ENCODE measurements around the gene FAM114A1.
A peak's percentile ranks its signal among the peaks of the same experiment; 100 is the strongest.

The FAM114A1 gene

DNA sequence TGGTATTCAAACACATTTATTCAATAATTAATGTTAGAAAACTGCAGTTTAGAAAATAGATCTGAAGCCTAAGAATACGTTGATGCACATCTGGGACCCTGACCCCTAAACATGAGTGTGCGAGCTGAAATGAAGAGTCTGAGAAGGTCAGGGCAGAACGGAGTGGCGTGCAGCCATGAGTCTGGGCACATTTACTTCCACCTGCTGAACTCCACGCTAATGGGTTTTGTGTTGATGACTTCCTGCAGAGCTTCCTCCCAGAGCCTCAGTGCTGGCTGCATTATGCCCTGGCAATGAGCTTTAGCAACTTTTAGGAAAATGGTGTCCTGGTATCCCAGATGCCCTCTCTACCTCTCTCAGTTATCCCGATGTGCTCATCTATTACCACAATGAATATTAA lies 53.1 kb downstream of the FAM114A1 start:
- no peak overlapping the region for H3K4me3 ChIP-seq (ENCODE audit: low read length)
- TF ChIP-seq, protein P1, sequence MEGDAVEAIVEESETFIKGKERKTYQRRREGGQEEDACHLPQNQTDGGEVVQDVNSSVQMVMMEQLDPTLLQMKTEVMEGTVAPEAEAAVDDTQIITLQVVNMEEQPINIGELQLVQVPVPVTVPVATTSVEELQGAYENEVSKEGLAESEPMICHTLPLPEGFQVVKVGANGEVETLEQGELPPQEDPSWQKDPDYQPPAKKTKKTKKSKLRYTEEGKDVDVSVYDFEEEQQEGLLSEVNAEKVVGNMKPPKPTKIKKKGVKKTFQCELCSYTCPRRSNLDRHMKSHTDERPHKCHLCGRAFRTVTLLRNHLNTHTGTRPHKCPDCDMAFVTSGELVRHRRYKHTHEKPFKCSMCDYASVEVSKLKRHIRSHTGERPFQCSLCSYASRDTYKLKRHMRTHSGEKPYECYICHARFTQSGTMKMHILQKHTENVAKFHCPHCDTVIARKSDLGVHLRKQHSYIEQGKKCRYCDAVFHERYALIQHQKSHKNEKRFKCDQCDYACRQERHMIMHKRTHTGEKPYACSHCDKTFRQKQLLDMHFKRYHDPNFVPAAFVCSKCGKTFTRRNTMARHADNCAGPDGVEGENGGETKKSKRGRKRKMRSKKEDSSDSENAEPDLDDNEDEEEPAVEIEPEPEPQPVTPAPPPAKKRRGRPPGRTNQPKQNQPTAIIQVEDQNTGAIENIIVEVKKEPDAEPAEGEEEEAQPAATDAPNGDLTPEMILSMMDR (conservative IDR thresholded peaks at IDR 0.05; ENCODE audit: low read depth, low read length): no peak
- DNase-seq (ENCODE audit: low read depth): no peak

DNA sequence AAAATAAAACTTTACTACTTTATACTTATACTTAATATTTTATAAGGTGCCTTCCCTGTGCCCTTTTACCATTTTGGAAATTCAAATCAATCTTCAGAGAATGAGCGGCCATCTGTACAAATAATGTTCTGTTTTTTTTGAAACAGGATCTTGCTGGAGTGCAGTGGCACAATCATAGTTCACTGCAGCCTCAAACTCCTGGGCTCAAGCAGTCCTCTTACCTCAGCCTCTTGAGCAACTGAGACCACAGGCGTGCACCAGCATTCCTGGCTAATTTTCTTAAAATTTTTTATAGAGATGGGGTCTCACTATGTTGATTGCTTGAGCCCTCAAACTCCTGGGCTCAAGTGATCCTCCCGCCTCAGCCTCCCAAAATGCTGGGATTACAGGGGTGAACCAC lies 53.5 kb downstream of the FAM114A1 start:
- TF ChIP-seq, protein P1 (conservative IDR thresholded peaks at IDR 0.05; ENCODE audit: low read depth, low read length): no peak
- DNase-seq (ENCODE audit: low read depth): no peak
- H3K4me3 ChIP-seq (ENCODE audit: low read length): no peak overlapping the region

DNA sequence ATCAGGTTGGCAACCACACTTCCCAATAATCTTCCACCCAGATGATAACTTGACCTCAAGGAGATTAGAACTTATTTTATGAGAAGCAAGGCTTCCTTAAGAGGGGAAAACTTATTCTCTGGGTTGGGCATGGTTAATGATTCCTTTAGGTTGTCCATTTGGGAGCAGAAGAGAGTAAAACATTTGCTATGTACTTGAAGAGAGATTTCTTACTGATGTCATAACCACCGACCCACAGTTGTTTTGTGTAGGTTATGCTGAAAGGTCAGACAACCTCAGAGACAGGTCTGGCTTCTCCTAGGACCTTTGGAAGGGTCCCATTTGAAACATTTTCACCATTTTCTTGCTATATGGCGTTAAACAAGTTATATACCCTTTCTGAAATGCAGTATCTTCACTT lies 56.1 kb downstream of the FAM114A1 start:
- TF ChIP-seq, protein P1 (conservative IDR thresholded peaks at IDR 0.05; ENCODE audit: low read depth, low read length): no peak
- DNase-seq (ENCODE audit: low read depth): no peak
- H3K4me3 ChIP-seq (ENCODE audit: low read length): no peak overlapping the region

DNA sequence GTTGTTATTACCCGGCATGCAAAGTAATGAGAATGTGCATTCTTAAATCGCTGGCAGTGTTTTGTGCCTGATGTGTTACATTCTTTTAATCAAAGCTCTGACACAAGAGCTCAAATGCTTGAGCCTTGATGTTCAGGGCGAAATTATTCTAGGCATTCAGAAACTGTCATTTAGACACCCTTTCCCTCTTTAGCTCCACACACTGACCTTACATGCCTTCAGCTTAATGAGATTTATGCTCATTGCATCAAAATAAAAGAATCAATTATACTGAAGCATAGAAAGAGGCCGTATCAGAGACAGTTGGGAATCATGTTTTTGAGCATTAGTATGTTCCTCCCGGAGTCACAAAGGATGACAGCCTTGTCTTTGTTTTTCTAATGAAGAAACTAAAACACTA lies 56.7 kb downstream of the FAM114A1 start:
- TF ChIP-seq, protein P1 (conservative IDR thresholded peaks at IDR 0.05; ENCODE audit: low read depth, low read length): no peak
- H3K4me3 ChIP-seq (ENCODE audit: low read length): no peak overlapping the region
- peak; percentile 41 for DNase-seq (ENCODE audit: low read depth)

DNA sequence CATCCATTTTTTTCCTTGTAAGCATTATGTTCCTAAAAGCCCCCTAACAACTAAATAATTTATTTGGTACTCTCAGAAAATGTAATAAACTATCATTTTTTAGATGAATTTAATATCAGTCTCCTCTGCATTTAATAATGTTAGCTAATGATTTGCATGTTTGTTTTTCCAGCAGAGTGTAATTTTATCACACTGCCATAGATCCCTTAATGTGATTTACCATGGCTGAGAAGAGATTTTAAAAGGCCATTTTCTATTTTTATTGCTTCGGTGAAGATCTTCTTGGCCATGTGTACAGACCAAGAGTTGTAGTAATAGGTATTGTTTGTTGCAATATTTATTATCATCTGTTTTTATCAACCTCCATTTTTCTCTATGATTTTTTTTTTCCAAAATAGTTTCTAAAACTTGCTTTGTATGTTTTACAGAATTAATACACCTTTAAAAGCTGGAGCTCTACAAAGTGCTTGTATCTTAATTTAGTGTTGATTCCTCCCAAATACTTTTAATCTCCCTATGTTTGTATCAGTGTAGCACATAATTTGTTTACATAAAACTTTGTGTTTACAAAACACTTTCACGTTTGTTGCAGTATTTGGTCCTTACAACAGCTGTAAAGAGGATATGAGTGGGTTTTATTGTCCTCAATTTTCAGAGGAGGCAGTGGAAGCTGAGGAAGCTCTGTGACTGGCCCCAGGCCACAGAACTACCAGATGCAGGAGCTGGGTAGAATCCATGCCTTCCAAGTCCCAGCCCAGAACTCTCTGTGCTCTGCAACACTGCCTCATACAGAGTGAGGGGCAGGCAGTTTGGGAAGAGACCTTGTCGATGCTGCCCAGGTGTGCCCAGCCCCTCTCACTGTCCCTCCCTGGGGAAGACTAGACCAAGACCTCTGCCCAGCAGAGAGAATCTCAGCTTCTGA lies 58.1 kb downstream of the FAM114A1 start:
- no peak overlapping the region for H3K4me3 ChIP-seq (ENCODE audit: low read length)
- no peak for DNase-seq (ENCODE audit: low read depth)
- TF ChIP-seq, protein P1 (conservative IDR thresholded peaks at IDR 0.05; ENCODE audit: low read depth, low read length): no peak

DNA sequence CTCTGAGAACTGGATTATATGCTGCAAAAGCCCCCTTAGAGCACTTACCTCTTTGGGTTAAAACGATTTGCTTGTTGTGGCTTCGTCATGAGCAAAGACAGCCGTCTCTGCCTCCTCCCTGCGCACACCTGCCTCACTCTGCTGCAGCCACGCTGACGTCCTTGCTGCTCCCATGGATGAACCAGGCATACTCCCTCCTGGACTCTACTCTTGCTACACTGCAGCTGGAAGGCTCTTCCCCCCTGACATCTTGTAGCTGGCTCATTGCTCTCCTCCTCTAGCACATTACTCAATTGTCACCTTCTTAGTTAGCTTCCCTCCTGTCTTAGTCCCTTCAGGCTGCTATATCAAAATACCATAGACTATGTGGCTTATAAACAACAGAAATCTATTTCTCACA lies 59.3 kb downstream of the FAM114A1 start:
- DNase-seq (ENCODE audit: low read depth): no peak
- H3K4me3 ChIP-seq (ENCODE audit: low read length): no peak overlapping the region
- TF ChIP-seq, protein P1 (conservative IDR thresholded peaks at IDR 0.05; ENCODE audit: low read depth, low read length): no peak

DNA sequence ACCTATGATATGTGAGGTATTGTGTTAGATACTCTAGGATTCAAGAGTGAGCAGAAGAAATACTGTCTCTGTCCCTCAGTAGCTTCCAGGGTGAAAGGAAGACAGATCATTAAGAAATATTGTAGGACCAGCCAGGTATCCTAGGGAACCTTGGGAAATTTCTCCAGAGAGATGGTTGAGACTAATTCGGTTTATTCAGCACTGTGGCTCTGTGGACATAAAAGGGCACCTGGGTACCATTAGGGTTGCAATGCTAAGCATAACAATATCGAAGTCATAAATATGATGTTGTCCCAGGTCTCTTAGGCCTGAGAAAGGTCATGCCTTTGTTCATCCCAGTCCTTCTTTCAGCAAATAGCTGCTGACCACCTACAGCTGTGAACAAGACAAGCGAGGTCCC lies 61.0 kb downstream of the FAM114A1 start:
- H3K4me3 ChIP-seq (ENCODE audit: low read length): no peak overlapping the region
- TF ChIP-seq, protein P1 (conservative IDR thresholded peaks at IDR 0.05; ENCODE audit: low read depth, low read length): no peak
- no peak for DNase-seq (ENCODE audit: low read depth)
